ENCODE data around the gene FZR1. TPM values are rescaled to one million over a fixed set of nuclear protein-coding genes. Genes with fewer than 3 reads are reported as not detected.

Gene FZR1
- total RNA-seq, 1 donor = 36.6 TPM

DNA sequence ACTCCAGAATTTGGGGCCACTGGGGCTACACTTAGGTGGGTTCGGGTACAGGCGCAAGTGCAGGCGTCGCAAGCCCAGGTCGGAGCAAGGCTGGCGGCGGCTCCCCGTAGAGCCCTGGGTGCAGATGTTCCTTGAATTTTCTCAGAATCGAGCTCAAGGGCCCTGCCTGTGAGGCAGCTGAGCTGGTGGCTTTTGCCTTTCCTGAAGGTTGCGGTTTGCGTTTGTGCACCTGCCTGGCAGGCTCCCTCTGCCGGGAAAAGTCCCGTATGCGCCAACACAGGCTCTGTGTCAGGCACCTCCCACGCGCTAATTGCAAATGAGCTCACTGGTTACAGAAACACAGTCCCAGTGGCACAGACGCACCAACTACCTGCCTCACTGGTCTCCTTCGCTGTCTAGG is 11.6 kb upstream of the FZR1 start:
- Histone ChIP-seq H3K27me3 (ENCODE audit: insufficient read depth, low read length) (no peaks in the 10 kb centered on the region), H4K20me1 (ENCODE audit: insufficient read depth, low read length) (peaks cover 7% of the 10 kb centered on the region), H3K9me3 (ENCODE audit: low read depth, low read length) (no peaks in the 10 kb centered on the region), H3K4me3 (ENCODE audit: insufficient read depth, low read length) (no peak overlapping the region), H3K4me1 (ENCODE audit: insufficient read depth, low read length) (peaks cover 1% of the 10 kb centered on the region), H3K36me3 (ENCODE audit: insufficient read depth, low read length) (peaks cover 33% of the 10 kb centered on the region), H2AFZ (ENCODE audit: low read length) (no peak overlapping the region), H3K79me2 (ENCODE audit: insufficient read depth, low read length) (peaks cover 26% of the 10 kb centered on the region), H3K27ac (ENCODE audit: low read depth, low read length) (no peak overlapping the region), H3K4me2 (ENCODE audit: insufficient read depth, low read length) (no peak overlapping the region)
- TF ChIP-seq CTCF (IDR thresholded peaks at IDR 0.05; ENCODE audit: extremely low read depth, low read depth, low read length) = no peak
- no peak for DNase-seq (ENCODE audit: insufficient read length, low spot score, missing footprints)

GRCh38 chr19:3496392-3497273 is 9.5 kb upstream of the FZR1 start:
- peaks cover 7% of the 10 kb centered on the region for H4K20me1 ChIP-seq (ENCODE audit: insufficient read depth, low read length)
- peaks cover 30% of the 10 kb centered on the region for H3K36me3 ChIP-seq (ENCODE audit: insufficient read depth, low read length)
- peak; percentile 56 for DNase-seq (ENCODE audit: insufficient read length, low spot score, missing footprints)
- H3K27ac ChIP-seq (ENCODE audit: low read depth, low read length) = no peak overlapping the region
- H3K9me3 ChIP-seq (ENCODE audit: low read depth, low read length) = no peaks in the 10 kb centered on the region
- H3K4me2 ChIP-seq (ENCODE audit: insufficient read depth, low read length) = no peak overlapping the region
- no peak for TF ChIP-seq CTCF (IDR thresholded peaks at IDR 0.05; ENCODE audit: extremely low read depth, low read depth, low read length)
- H3K4me3 ChIP-seq (ENCODE audit: insufficient read depth, low read length) = no peak overlapping the region
- H2AFZ ChIP-seq (ENCODE audit: low read length) = no peak overlapping the region
- H3K79me2 ChIP-seq (ENCODE audit: insufficient read depth, low read length) = peaks cover 36% of the 10 kb centered on the region
- H3K4me1 ChIP-seq (ENCODE audit: insufficient read depth, low read length) = peaks cover 10% of the 10 kb centered on the region
- no peaks in the 10 kb centered on the region for H3K27me3 ChIP-seq (ENCODE audit: insufficient read depth, low read length)

- DNase-seq (ENCODE audit: insufficient read length, low spot score, missing footprints) = no peak
Observed at GRCh38 chr19:3497757-3498520, 8.2 kb upstream of the FZR1 start.

More at GRCh38 chr19:3497757-3498520, 8.2 kb upstream of the FZR1 start:
- H3K79me2 ChIP-seq (ENCODE audit: insufficient read depth, low read length) = peaks cover 36% of the 10 kb centered on the region
- peaks cover 10% of the 10 kb centered on the region for H3K4me1 ChIP-seq (ENCODE audit: insufficient read depth, low read length)
- H3K4me3 ChIP-seq (ENCODE audit: insufficient read depth, low read length) = no peak overlapping the region
- H3K27me3 ChIP-seq (ENCODE audit: insufficient read depth, low read length) = no peaks in the 10 kb centered on the region
- H3K4me2 ChIP-seq (ENCODE audit: insufficient read depth, low read length) = no peak overlapping the region
- no peak overlapping the region for H3K27ac ChIP-seq (ENCODE audit: low read depth, low read length)
- no peaks in the 10 kb centered on the region for H3K9me3 ChIP-seq (ENCODE audit: low read depth, low read length)
- no peak overlapping the region for H2AFZ ChIP-seq (ENCODE audit: low read length)
- no peak for TF ChIP-seq CTCF (IDR thresholded peaks at IDR 0.05; ENCODE audit: extremely low read depth, low read depth, low read length)
- H3K36me3 ChIP-seq (ENCODE audit: insufficient read depth, low read length) = peaks cover 30% of the 10 kb centered on the region
- H4K20me1 ChIP-seq (ENCODE audit: insufficient read depth, low read length) = peaks cover 7% of the 10 kb centered on the region
